ENCODE data around the gene MTCL3. TPM values are rescaled to one million over a fixed set of nuclear protein-coding genes. Genes with fewer than 3 reads are reported as not detected.
"Not testable (repeated sequence)": the region's sequence is repeated elsewhere in the genome, so short reads cannot be mapped to it uniquely, and the experiment has no call there.

The MTCL3 gene

GRCh38 chr6:127428562-127428961 lies 90.6 kb downstream of the MTCL3 start:
- H3K79me2 ChIP-seq (ENCODE audit: insufficient read depth, low read length); H3K27ac ChIP-seq (ENCODE audit: extremely low read length, insufficient read depth, low read length); H3K4me3 ChIP-seq (replicated peaks in 1 of 3; ENCODE audit: insufficient read depth in 1 of 3, low read depth in 2 of 3, low read length in 3 of 3); H4K20me1 ChIP-seq (ENCODE audit: insufficient read depth, low read length); H3K36me3 ChIP-seq (replicated peaks in 1 of 2; ENCODE audit: control insufficient read depth in 1 of 2, insufficient read depth in 2 of 2, low read length in 2 of 2); H3K9me3 ChIP-seq (ENCODE audit: low read length); ATAC-seq; intact Hi-C loops (cut with micrococcal nuclease; ENCODE audit: unreplicated experiment); H3K4me2 ChIP-seq (ENCODE audit: low read depth, low read length); DNase-seq (ENCODE audit: low spot score); BruUV-seq (replicated peaks); FAIRE-seq; H3K9ac ChIP-seq (ENCODE audit: insufficient read depth, low read depth, low read length); H2AFZ ChIP-seq (ENCODE audit: low read length); H3K4me1 ChIP-seq (ENCODE audit: insufficient read depth, low read length); CTCF ChIA-PET (ENCODE audit: low intra/inter-chr PET ratio, low total read pairs); H3K27me3 ChIP-seq (ENCODE audit: control insufficient read depth in 1 of 2, insufficient read depth in 2 of 2, low read length in 2 of 2); POLR2A ChIA-PET: not testable (repeated sequence)
- 24% methylated on average over 9 of the region's 9 CpGs for WGBS (ENCODE audit: low lambda C conversion rate)
- peak; percentile 4 to 52; a peak in 2 of 4 replicates for TF ChIP-seq MAFK (conservative IDR thresholded peaks at IDR 0.05 in 1 of 2, IDR thresholded peaks at IDR 0.05 in 1 of 2; ENCODE audit: low read length in 2 of 2)
- in situ Hi-C loops (cut with HindIII; ENCODE audit: extremely low pct_ligation_motif_present, low pct_unique_long_range_greater_than_20kb) = loop anchor here (10.0 kb wide), 1 partner anchor 124 kb away; no protein-coding TSS in a partner anchor

- in situ Hi-C loops (cut with HindIII; ENCODE audit: extremely low pct_ligation_motif_present, low pct_unique_long_range_greater_than_20kb) = loop anchor here (10.0 kb wide), 1 partner anchor 119 kb away; no protein-coding TSS in a partner anchor
- H3K4me3 ChIP-seq (replicated peaks in 1 of 3; ENCODE audit: insufficient read depth in 1 of 3, low read depth in 2 of 3, low read length in 3 of 3) = no peak overlapping the region
- no peak overlapping the region for H3K27ac ChIP-seq (ENCODE audit: extremely low read length, insufficient read depth, low read length)
- FAIRE-seq (no peak), DNase-seq (ENCODE audit: low spot score) (no peak), ATAC-seq (no peak)
- TF ChIP-seq MTERF4 (CRISPR knock-in tag; IDR thresholded peaks at IDR 0.05) (no peak), TP53 (CRISPR knock-in tag; conservative IDR thresholded peaks at IDR 0.05) (no peak), CSRNP2 (CRISPR knock-in tag; conservative IDR thresholded peaks at IDR 0.05; ENCODE audit: low read depth) (no peak)
- no peaks in the 10 kb centered on the region for H3K27me3 ChIP-seq (ENCODE audit: control insufficient read depth in 1 of 2, insufficient read depth in 2 of 2, low read length in 2 of 2)
- no peak overlapping the region for H3K9ac ChIP-seq (ENCODE audit: insufficient read depth, low read depth, low read length)
- ChIA-PET CTCF (ENCODE audit: low intra/inter-chr PET ratio, low total read pairs) (no interaction called here), POLR2A (no interaction called here)
- WGBS (ENCODE audit: low lambda C conversion rate) = 6% methylated on average over 2 of the region's 2 CpGs
- H4K20me1 ChIP-seq (ENCODE audit: insufficient read depth, low read length) = no peaks in the 10 kb centered on the region
- no peaks in the 10 kb centered on the region for H3K79me2 ChIP-seq (ENCODE audit: insufficient read depth, low read length)
- intact Hi-C loops (cut with micrococcal nuclease; ENCODE audit: unreplicated experiment) = no loop called here
- H3K36me3 ChIP-seq (replicated peaks in 1 of 2; ENCODE audit: control insufficient read depth in 1 of 2, insufficient read depth in 2 of 2, low read length in 2 of 2) = no peaks in the 10 kb centered on the region
- no peak overlapping the region for H2AFZ ChIP-seq (ENCODE audit: low read length)
- peaks cover 6% of the 10 kb centered on the region; the same call in 1 of the 2 replicates for H3K4me1 ChIP-seq (ENCODE audit: insufficient read depth, low read length)
- no peaks in the 10 kb centered on the region for H3K9me3 ChIP-seq (ENCODE audit: low read length)
- H3K4me2 ChIP-seq (ENCODE audit: low read depth, low read length) = no peak overlapping the region
- no TSS peak for BruUV-seq (replicated peaks)
These were observed 95.2 kb downstream of the MTCL3 start for GRCh38 chr6:127423921-127424320.

Small RNA genes lying within 50 kb of the gene (small RNA-seq; reads per million reads assigned to genes)
- gene KIAA0408 (ENCODE audit: insufficient read depth in 2 of 3, insufficient read length in 3 of 3, low read depth in 2 of 3, low replicate concordance in 1 of 3) = 0 reads per million in 3 experiments

Other genes with a start within 250 kb of the MTCL3 start
- gene ECHDC1, start 175.7 kb downstream of the MTCL3 start, total RNA-seq (2016; rRNA removed; fragmentation: Illumina TruSeq; extraction: Trizol) = 98.1 and 143 TPM in 2 replicates
- 25.4 and 32.8 TPM in 2 replicates for gene ECHDC1, start 175.7 kb downstream of the MTCL3 start, polyA plus RNA-seq (2011; rRNA removed)
- gene KIAA0408, start 59.9 kb downstream of the MTCL3 start, total RNA-seq (2016; rRNA removed; fragmentation: Illumina TruSeq; extraction: Trizol) = not detected in 2 replicates
- not detected in 2 replicates for gene KIAA0408, start 59.9 kb downstream of the MTCL3 start, polyA plus RNA-seq (2011; rRNA removed)
- gene C6orf58, start 57.8 kb upstream of the MTCL3 start, total RNA-seq (2016; rRNA removed; fragmentation: Illumina TruSeq; extraction: Trizol) = not detected in 2 replicates
- gene C6orf58, start 57.8 kb upstream of the MTCL3 start, polyA plus RNA-seq (2011; rRNA removed) = not detected in 2 replicates

All from HepG2 (cell line).